NCI-H345 treated with DMSO at 0.1 percent for 48 hours (cell line): Measurements from ENCODE around the gene ZBTB7A.
A peak's percentile ranks its signal among the peaks of the same experiment; 100 is the strongest.

Experiments used
- DNase-seq: peaks from one replicate; lab custom pipeline; 2025; ENCODE audit not compliant: unreplicated experiment; lab: John Stamatoyannopoulos, UW

Gene ZBTB7A

GRCh38 chr19:4069331-4069959 lies 2.7 kb upstream of the ZBTB7A start:
- no peak for DNase-seq

DNA sequence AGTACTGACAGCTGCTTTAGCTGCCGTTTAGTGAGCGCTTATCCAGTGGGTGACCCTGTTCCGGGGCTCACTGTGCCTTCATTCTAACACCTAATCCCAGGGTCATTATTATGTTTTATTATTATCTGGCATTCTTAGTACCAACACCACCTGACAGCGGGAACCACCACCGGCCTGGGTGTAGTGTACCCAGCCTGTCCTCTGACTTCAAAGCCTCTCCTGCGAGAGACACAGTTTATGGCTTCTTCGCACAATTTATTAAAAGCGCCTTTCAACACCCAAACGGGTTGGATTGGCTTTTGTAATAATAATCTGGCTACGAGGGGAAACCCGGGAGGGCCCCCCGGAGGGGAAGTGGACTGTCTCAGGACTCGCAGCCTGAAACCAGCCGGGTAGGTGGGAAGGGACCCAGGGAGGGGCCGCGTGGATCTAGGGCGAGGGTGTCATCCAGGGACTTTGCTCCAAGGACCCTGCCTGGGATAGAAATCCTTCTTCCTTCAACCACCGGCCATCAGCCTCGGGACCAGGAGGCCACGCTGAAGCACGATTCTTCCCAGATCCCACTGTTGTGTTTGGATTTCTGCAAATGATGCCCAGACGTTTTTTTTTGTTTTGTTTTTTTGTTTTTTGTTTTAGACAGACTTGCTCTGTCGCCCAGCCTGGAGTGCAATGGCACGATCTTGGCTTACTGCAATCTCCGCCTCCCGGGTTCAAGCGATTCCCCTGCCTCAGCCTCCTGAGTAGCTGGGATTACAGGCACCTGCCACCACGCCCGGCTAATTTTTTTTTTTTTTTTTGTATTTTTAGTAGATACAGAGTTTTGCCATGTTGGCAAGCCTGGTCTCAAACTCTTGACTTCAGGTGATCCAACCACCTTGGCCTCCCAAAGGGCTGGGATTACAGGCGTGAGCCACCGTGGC lies 1.6 kb upstream of the ZBTB7A start:
- no peak for DNase-seq

DNA sequence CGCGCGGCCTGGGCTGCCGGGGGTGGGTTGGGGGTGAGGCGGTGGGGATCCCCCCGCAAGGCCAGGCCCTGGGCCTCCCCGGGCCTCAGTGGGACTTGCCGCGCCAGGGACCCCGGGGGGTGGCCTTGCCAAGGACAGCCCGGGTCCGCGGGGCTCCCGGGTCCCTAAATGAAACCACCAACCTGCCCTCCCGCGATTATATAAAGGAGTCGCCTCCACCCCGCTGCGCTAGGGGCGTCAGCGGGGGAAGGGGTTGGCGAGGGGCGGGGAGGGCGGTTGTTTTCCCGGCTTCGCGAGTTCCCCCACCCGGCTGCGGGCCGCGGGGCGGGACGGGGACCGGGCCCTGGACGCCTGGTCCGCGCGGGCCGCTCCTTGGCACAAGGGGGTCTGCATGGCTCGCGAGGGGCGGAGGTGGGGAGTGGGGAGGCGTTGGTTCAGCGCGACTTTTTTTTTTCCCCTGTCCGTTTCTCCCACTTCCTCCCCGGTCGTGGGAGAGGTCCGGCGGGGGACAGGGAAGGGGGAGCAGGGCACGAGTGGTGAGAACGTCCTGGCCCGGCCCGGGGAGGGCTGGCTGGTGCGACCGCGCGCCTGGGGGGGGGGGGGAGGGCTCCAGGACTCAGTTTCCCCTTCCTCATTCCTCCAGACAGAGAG lies 822 bp upstream of the ZBTB7A start:
- no peak for DNase-seq

GRCh38 chr19:4066176-4066606 lies 508 bp downstream of the ZBTB7A start:
- DNase-seq = no peak

- peak; percentile 83 for DNase-seq
These were observed 1.1 kb downstream of the ZBTB7A start for GRCh38 chr19:4065430-4066175.

GRCh38 chr19:4064496-4065260 lies 2.0 kb downstream of the ZBTB7A start:
- DNase-seq = no peak

GRCh38 chr19:4064149-4064495 lies 2.6 kb downstream of the ZBTB7A start:
- DNase-seq = no peak

DNA sequence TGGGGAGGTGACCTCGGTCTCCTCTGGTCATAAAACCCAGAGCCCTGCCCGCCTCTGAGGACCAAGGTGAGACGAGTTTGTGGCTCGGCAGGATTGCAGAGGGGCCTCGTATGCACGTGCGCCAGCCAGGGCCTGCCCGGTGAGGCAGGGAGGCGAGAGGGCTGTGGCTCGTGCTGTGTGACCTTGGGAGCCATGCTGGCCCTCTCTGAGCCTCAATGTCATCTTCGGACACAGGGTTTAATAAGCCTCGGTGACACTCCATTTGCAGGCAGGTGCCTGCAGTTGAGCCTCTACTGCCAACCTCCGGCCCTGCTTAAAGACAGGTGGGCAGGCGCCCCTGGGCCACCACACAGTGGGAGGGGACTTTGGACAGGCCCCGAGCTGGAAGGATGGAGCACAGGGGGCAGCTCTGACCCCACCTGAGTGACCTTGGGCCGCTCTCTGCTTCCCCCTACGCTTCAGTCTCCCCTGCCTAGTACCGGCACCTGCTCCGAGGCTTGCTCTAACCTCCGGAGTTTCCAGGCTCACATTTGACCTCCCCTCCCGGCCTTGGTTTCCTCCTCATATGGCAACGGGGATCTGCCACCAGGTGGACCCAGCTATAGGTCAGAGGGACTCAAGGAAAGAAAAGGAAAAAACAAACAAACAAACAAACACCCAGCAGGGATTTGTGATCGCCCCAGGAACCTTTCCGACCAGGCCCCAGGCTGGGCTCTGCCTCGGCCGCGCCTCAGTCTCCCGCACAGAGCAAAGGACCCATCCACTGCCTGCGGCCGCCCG lies 3.1 kb downstream of the ZBTB7A start:
- no peak for DNase-seq

- no peak for DNase-seq
These were observed 4.0 kb downstream of the ZBTB7A start for GRCh38 chr19:4062419-4063368.

GRCh38 chr19:4061683-4062418 lies 4.8 kb downstream of the ZBTB7A start:
- no peak for DNase-seq

- DNase-seq = no peak
These were observed 5.5 kb downstream of the ZBTB7A start for GRCh38 chr19:4061178-4061682.

- no peak for DNase-seq
These were observed 6.0 kb downstream of the ZBTB7A start for GRCh38 chr19:4060621-4061177.

DNA sequence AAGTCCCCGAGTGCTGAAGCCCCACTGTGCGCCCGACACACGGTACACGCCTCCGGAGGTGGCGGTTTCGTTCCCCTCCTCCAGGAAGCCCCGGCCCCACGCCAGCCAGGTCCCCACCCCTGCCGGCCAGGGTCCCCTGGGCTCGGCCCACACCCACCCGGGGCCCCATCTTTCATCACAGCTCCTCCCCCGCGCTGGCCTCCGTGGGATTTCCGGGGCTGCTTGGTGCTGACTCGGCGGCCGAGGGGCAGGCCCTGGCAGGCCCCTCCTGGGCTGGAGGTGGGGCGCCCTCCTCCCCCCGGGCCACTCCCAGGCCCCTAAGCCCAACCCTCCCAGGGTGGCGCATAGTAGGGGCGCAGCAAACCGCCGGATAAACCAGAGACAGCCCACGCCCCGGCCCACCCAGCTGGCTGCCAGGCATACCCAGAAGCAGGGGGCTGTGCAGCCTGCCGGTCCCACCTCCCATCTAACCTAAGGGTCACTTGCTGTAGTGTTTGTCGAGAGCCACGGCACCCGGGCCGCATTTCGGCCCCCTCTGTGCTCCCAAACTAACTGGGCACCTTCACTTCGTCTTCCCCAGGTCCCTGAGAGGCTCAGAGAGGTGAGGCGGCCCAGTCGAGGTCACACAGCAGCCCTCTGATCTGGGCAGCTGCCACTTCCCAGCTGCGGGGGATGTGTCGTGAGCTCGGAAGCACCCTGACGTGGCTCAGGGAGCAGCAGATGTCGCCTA lies 6.6 kb downstream of the ZBTB7A start:
- no peak for DNase-seq

DNA sequence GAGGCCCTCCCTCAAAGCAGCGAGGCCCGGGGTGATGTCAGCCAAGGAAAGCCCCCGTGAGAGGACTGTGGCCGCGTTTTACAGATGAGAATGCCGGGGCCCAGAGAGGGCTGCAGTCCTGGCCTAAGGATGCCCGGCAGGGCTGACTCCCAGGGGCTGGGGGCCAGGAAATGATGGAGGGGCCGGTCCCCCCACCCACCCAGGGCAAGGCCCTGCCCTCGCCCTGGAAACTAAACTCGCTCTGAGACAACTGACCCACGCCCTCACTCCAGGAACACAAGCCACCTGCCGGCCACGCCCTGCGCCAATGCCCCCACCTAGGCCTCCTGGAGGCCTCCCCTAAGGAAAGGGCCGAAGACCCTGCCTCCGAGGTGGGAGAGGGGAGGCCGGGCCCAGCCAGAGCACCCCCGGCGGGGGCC lies 7.2 kb downstream of the ZBTB7A start:
- DNase-seq = no peak

DNA sequence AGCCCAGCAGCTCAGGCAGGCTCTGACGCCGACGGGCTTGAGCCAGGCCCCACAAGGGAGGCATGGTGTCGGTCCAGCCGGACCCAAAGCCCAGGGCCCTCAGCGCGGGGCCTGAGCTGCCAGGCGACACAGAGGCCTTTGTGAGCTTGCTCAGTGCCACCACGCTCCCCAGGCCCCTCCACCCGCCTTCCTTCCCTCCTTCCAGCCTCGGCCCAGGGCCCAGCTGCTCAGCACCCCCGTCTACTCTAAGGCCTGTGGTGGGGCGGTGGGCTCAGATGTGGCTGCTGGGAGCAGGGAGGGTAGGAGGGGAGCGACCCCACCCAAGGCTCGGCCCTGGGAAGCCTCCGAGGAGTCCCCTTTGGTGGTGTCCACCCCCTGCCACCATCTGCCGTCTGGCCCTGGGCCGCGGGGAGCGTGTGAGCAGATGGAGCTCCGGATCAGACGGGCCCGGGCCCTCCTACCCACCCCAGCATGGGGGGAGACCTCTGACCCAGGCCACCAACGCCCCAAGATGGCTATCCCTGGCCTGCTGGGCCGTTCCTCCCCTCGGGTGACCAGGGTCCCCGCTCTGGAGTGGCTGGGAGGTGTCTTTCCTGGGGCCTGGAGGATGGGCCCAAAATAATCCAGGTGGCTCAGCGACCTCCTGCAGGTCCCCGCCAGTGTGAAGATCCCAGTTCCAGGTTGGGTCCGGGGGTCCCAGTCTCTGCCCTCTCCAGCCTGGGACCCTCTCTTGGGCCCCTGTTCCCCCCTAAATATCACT lies 7.8 kb downstream of the ZBTB7A start:
- DNase-seq = no peak
